ENCODE data around the gene ANKRD40. TPM values are rescaled to one million over a fixed set of nuclear protein-coding genes. Genes with fewer than 3 reads are reported as not detected.

The ANKRD40 gene, protein sequence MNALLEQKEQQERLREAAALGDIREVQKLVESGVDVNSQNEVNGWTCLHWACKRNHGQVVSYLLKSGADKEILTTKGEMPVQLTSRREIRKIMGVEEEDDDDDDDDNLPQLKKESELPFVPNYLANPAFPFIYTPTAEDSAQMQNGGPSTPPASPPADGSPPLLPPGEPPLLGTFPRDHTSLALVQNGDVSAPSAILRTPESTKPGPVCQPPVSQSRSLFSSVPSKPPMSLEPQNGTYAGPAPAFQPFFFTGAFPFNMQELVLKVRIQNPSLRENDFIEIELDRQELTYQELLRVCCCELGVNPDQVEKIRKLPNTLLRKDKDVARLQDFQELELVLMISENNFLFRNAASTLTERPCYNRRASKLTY
- 21.6 TPM for total RNA-seq

DNA sequence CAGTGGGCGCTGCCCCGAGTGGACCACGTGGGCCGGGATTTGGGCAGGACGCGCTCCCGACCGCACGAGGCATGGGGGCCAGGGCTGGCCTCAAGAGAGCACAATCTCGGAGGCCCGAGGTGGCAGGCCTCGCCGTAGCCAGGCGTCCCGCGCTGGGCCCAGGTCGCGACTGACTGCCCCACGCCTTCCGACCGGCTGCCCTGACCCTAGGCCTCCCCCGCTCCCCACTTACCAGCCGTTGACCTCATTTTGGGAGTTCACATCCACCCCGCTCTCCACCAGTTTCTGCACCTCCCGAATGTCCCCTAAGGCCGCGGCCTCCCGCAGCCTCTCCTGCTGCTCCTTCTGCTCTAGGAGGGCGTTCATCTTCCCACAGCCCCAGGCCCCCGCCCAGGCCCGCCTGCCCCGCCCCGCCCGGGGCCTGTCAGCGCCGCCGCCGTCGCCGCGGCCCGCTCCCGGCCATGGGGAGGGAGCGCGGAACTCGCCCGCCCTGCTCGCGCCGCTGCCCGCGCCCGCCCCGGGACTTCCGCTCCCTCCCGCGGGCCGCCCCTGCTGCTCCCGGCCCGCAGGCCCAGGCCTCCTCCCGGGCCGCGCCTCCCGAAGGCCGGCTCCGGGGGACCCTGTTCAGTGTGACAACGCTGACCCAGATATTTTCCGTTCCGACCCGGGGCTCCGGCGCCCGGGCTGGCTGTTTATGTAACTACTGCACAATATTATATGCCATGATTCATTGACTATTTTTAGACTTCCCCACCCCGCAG lies at the start of gene ANKRD40:
Gene ANKRD40, minus strand, starts transcription at position 626 of the 761 bp plus-strand sequence. Its CDS starts 260 bp downstream, at position 366.
- no peaks in the 10 kb centered on the region for H3K9me3 ChIP-seq
- peak in 1 of 2 donors; percentile 91 for DNase-seq (ENCODE audit: extremely low spot score in 2 of 2)
- intact Hi-C loops (cut with DNase I), result no loop called here
- no peaks in the 10 kb centered on the region for H3K36me3 ChIP-seq
- H3K27ac ChIP-seq, result peak within 1 kb of the TSS; percentile 90
- peak within 1 kb of the TSS; percentile 71 for H3K4me3 ChIP-seq
- TF ChIP-seq POLR2AphosphoS5 (IDR thresholded peaks at IDR 0.05; ENCODE audit: insufficient read depth in 1 of 2, low read depth in 1 of 2) (peak; percentile 86 to 89), POLR2A (IDR thresholded peaks at IDR 0.05) (peak in 1 of 2 donors; percentile 67)
- TF ChIP-seq, protein P1, sequence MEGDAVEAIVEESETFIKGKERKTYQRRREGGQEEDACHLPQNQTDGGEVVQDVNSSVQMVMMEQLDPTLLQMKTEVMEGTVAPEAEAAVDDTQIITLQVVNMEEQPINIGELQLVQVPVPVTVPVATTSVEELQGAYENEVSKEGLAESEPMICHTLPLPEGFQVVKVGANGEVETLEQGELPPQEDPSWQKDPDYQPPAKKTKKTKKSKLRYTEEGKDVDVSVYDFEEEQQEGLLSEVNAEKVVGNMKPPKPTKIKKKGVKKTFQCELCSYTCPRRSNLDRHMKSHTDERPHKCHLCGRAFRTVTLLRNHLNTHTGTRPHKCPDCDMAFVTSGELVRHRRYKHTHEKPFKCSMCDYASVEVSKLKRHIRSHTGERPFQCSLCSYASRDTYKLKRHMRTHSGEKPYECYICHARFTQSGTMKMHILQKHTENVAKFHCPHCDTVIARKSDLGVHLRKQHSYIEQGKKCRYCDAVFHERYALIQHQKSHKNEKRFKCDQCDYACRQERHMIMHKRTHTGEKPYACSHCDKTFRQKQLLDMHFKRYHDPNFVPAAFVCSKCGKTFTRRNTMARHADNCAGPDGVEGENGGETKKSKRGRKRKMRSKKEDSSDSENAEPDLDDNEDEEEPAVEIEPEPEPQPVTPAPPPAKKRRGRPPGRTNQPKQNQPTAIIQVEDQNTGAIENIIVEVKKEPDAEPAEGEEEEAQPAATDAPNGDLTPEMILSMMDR (IDR thresholded peaks at IDR 0.05), result no peak
- peaks cover 55% of the 10 kb centered on the region for H3K4me1 ChIP-seq
- H3K27me3 ChIP-seq, result no peaks in the 10 kb centered on the region

DNA sequence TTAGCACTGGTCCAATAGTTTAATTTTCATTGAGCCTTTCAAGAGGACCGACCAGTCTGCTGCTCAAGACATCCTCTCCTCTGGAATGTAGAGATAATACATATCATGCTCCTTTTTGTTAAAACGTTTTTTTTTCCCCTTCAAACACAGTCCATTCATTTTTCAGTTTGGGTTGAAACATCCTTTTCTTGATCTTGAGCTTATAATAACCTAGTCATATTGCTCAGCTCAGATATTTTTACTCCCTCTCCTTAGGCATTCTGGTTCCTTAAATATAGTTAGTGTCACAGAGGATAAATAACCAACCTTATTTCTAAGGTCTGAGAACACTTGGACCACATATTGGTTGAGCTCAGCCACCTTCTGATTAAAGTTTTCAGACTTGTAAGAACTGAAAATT lies 46.8 kb upstream of the ANKRD40 start:
- peaks cover 2 to 43% of the 10 kb centered on the region in 2 donors for H3K36me3 ChIP-seq
- intact Hi-C loops (cut with DNase I), result no loop called here
- no peaks in the 10 kb centered on the region for H3K27me3 ChIP-seq
- no peak overlapping the region for H3K27ac ChIP-seq
- no peak for TF ChIP-seq POLR2AphosphoS5 (IDR thresholded peaks at IDR 0.05; ENCODE audit: insufficient read depth in 1 of 2, low read depth in 1 of 2)
- TF ChIP-seq POLR2A (IDR thresholded peaks at IDR 0.05), result no peak
- TF ChIP-seq, protein P1 (IDR thresholded peaks at IDR 0.05), result no peak
- H3K4me3 ChIP-seq, result no peak overlapping the region
- no peak for DNase-seq (ENCODE audit: extremely low spot score in 2 of 2)
- H3K9me3 ChIP-seq, result no peaks in the 10 kb centered on the region
- H3K4me1 ChIP-seq, result no peaks in the 10 kb centered on the region

DNA sequence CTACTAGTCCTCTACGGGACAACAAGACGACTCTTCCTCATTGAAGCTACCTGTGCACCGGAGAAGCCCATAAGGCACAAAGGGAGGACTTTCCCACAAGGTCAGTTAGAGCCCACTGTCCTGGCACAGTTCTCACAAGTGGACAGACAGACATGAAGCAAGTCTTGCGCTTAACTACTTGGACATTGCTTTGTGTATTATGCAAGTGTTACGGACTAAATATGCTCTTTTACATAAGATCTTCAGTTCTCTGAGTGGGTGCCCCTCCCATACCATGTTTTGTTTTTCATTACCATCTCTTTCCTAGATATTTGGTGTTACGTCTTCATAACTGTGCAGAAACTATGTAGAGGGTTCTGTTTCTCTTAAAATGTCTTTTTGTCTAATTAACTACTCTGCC lies 41.5 kb upstream of the ANKRD40 start:
- no peak for TF ChIP-seq POLR2AphosphoS5 (IDR thresholded peaks at IDR 0.05; ENCODE audit: insufficient read depth in 1 of 2, low read depth in 1 of 2)
- no peak for TF ChIP-seq POLR2A (IDR thresholded peaks at IDR 0.05)
- TF ChIP-seq, protein P1 (IDR thresholded peaks at IDR 0.05), result no peak
- Histone ChIP-seq H3K4me3 (no peak overlapping the region), H3K4me1 (no peaks in the 10 kb centered on the region), H3K36me3 (peaks cover 9 to 89% of the 10 kb centered on the region in 2 donors), H3K27me3 (no peaks in the 10 kb centered on the region), H3K9me3 (no peaks in the 10 kb centered on the region), H3K27ac (no peak overlapping the region)
- no peak for DNase-seq (ENCODE audit: extremely low spot score in 2 of 2)
- intact Hi-C loops (cut with DNase I), result no loop called here

DNA sequence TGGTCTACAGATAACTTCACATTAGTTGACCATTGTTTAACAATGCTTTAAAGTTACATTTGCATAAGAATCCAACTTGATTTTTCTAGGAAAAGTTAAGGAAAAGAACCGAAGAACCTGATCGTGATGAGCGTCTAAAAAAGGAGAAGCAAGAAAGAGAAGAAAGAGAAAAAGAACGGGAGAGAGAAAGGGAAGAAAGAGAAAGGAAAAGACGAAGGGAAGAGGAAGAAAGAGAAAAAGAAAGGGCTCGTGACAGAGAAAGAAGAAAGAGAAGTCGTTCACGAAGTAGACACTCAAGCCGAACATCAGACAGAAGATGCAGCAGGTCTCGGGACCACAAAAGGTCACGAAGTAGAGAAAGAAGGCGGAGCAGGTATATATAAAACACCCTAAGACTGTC lies 37.9 kb upstream of the ANKRD40 start:
- Histone ChIP-seq H3K4me3 (no peak overlapping the region), H3K36me3 (peaks cover 7 to 91% of the 10 kb centered on the region in 2 donors), H3K27ac (no peak overlapping the region), H3K4me1 (no peaks in the 10 kb centered on the region), H3K9me3 (no peaks in the 10 kb centered on the region), H3K27me3 (no peaks in the 10 kb centered on the region)
- intact Hi-C loops (cut with DNase I), result no loop called here
- DNase-seq (ENCODE audit: extremely low spot score in 2 of 2), result no peak
- TF ChIP-seq POLR2A (IDR thresholded peaks at IDR 0.05) (no peak), POLR2AphosphoS5 (IDR thresholded peaks at IDR 0.05; ENCODE audit: insufficient read depth in 1 of 2, low read depth in 1 of 2) (no peak)
- TF ChIP-seq, protein P1 (IDR thresholded peaks at IDR 0.05), result no peak
